HepG2 (cell line): ENCODE measurements around the gene NUDCD2. TPM values are rescaled to one million over a fixed set of nuclear protein-coding genes. Genes with fewer than 3 reads are reported as not detected.

Experiments used
- ARNTL ChIP-seq: sonication (generic); formaldehyde crosslinking; IDR thresholded peaks from 2 replicates; pipeline ENCODE4 v1.4.0; 2020; ENCODE audit warnings: mild to moderate bottlenecking, missing genetic modification reagents
- ATM ChIP-seq: fragments of 450-650 bp; IDR thresholded peaks from 2 replicates; pipeline ENCODE4 v1.7.1; 2017; ENCODE audit warnings: mild to moderate bottlenecking, borderline replicate concordance
- DNMT1 ChIP-seq: sonication (generic); formaldehyde crosslinking; IDR thresholded peaks from 2 replicates; pipeline ENCODE4 v1.5.1; 2020; ENCODE audit warnings: mild to moderate bottlenecking, missing genetic modification reagents
- DR1 ChIP-seq: sonication (generic); formaldehyde crosslinking; IDR thresholded peaks from 2 replicates; pipeline ENCODE4 v1.8.0; 2021; ENCODE audit warnings: mild to moderate bottlenecking, missing genetic modification reagents, inconsistent platforms
- ELF1 ChIP-seq: sonication (generic); formaldehyde crosslinking; IDR thresholded peaks from 2 replicates; pipeline ENCODE4 v1.4.0; 2020; ENCODE audit warnings: missing genetic modification reagents
- FIP1L1 ChIP-seq: fragments of 200-400 bp; formaldehyde crosslinking; IDR thresholded peaks from 2 replicates; pipeline ENCODE4 v1.6.1; 2018; ENCODE audit warnings: low read depth, mild to moderate bottlenecking, low read length, moderate library complexity, borderline replicate concordance; ENCODE audit not compliant: insufficient read depth
- HMGA1 ChIP-seq: sonication (generic); formaldehyde crosslinking; conservative IDR thresholded peaks from 2 replicates; pipeline ENCODE4 v1.4.0; 2020; ENCODE audit warnings: missing genetic modification reagents
- KLF12 ChIP-seq: sonication (generic); formaldehyde crosslinking; IDR thresholded peaks from 2 replicates; pipeline ENCODE4 v1.4.0; 2020; ENCODE audit warnings: missing genetic modification reagents, borderline replicate concordance
- NFIC ChIP-seq: IDR thresholded peaks from 2 replicates; pipeline ENCODE4 v1.6.1; 2012; ENCODE audit warnings: mild to moderate bottlenecking, low read length, inconsistent platforms
- NFRKB ChIP-seq: fragments of 450-650 bp; IDR thresholded peaks from 2 replicates; pipeline ENCODE4 v1.6.1; 2017
- NFYB ChIP-seq: sonication (generic); formaldehyde crosslinking; IDR thresholded peaks from 2 replicates; pipeline ENCODE4 v1.4.0; 2020; ENCODE audit warnings: missing genetic modification reagents
- PATZ1 ChIP-seq: sonication (generic); formaldehyde crosslinking; IDR thresholded peaks from 2 replicates; pipeline ENCODE4 v1.4.0; 2020; ENCODE audit warnings: missing genetic modification reagents
- REL ChIP-seq: sonication (generic); formaldehyde crosslinking; conservative IDR thresholded peaks from 2 replicates; pipeline ENCODE4 v1.8.0; 2022; ENCODE audit warnings: mild to moderate bottlenecking, missing genetic modification reagents, moderate library complexity
- RFX3 ChIP-seq: IDR thresholded peaks from 2 replicates; pipeline ENCODE4 v1.6.1; 2016; ENCODE audit warnings: missing biosample characterization, missing genetic modification reagents
- SOX5 ChIP-seq: IDR thresholded peaks from 2 replicates; pipeline ENCODE4 v1.6.1; 2016; ENCODE audit warnings: borderline replicate concordance
- YY1 ChIP-seq: IDR thresholded peaks from 2 replicates; pipeline ENCODE4 v1.6.1; 2011; ENCODE audit warnings: low read length, low read depth, moderate library complexity, mild to moderate bottlenecking; ENCODE audit not compliant: insufficient read depth, insufficient replicate concordance
- ZBTB39 ChIP-seq: sonication (generic); formaldehyde crosslinking; IDR thresholded peaks from 2 replicates; pipeline ENCODE4 v1.5.0; 2020; ENCODE audit warnings: missing genetic modification reagents
- ZNF18 ChIP-seq: sonication (generic); formaldehyde crosslinking; IDR thresholded peaks from 2 replicates; pipeline ENCODE4 v1.8.0; 2022; ENCODE audit warnings: mild to moderate bottlenecking, missing genetic modification reagents; ENCODE audit not compliant: insufficient replicate concordance
- ZNF253 ChIP-seq: sonication (generic); formaldehyde crosslinking; IDR thresholded peaks from 2 replicates; pipeline ENCODE4 v1.8.0; 2022; ENCODE audit warnings: mild to moderate bottlenecking, missing genetic modification reagents, borderline replicate concordance
- ZNF547 ChIP-seq: sonication (generic); formaldehyde crosslinking; IDR thresholded peaks from 2 replicates; pipeline ENCODE4 v1.5.1; 2020; ENCODE audit warnings: mild to moderate bottlenecking, missing genetic modification reagents
- ZNF614 ChIP-seq: IDR thresholded peaks from 2 replicates; pipeline ENCODE4 v1.6.1; 2018; ENCODE audit warnings: missing biosample characterization, missing genetic modification reagents, inconsistent platforms, borderline replicate concordance
- ZNF883 ChIP-seq: sonication (generic); formaldehyde crosslinking; IDR thresholded peaks from 2 replicates; pipeline ENCODE4 v1.5.1; 2020; ENCODE audit warnings: mild to moderate bottlenecking, missing genetic modification reagents; ENCODE audit errors: not compliant biosample characterization
- polyA plus RNA-seq, 8 experiments: library from polyadenylated mRNA; depleted of rRNA in 3 of 8; stranded (reverse) in 7 of 8; unstranded in 1 of 8; fragments of >200 nt; fragmentation: Illumina TruSeq in 4 of 8; extraction: Trizol in 4 of 8; gene quantifications; 2 replicates each; pipeline versions ENCODE4 v1.2.1 to v1.2.3, GENCODE V29; 2011 to 2016; ENCODE audit warnings: low read depth in 4 of 8, missing spikeins in 1 of 8, mixed read lengths in 1 of 8; ENCODE audit not compliant: insufficient read depth in 1 of 8
- total RNA-seq, 5 experiments: library from RNA; depleted of rRNA; stranded (reverse); fragments of >200 nt; fragmentation: Illumina TruSeq; extraction: Trizol; gene quantifications; 2 replicates each; pipeline ENCODE4 v1.2.3, GENCODE V29; 2016; ENCODE audit warnings: low read depth in 1 of 5
- TF ChIP-seq, protein P1 (sequence below): sonication (generic); formaldehyde crosslinking; IDR thresholded peaks from 2 replicates; pipeline ENCODE4 v1.4.0; 2020; ENCODE audit warnings: missing genetic modification reagents

The NUDCD2 gene
- total and polyA plus RNA-seq, 2 of the 13 experiments (the other 11 are each of a cell fraction or from before 2014, with no cell fraction given) = 14.8 to 39.2 TPM

DNA sequence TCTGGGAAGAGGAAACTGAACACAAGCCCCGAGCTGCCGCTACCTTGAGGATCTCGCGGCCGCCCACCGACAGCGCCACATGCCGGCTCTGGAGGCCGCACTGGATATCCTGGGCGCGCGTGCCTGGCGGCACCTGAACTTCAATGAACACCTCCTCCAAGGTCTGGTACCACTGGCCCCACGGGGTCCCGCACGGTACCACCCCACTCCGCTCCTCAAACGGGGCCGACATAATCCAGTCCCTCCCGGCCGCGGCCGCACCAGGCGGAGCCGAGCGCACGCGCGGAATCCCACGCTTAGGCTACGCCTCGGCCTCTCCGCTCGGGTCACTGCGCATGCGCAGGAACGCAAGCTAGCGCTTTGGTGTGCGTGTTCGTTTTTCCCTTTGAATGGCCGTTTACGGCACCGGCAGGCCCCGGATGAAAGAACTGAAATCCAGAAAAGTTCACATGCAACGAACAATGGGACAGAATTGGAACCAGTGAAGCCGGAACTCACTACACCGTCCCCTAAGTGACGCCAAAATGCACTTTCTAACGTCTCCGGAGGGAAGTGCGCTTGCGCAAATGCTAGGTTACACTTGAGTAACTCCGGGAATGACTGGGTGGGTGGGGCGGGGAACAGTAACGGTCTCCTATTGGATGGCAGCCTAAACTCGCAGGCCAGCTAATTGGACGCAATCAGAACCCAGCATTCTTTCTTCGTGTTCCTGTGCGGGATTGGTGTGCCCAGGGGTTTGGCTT lies at the start of gene NUDCD2 (continued):
- TF ChIP-seq FIP1L1 = 0 out of 2 replicates have a peak, but pooled peaks have one; percentile 91
- peak; percentile 70 for TF ChIP-seq ARNTL (CRISPR knock-in tag)
- peak; percentile 69 for TF ChIP-seq DR1 (CRISPR knock-in tag)
- TF ChIP-seq NFIC = no peak
- no peak for TF ChIP-seq HMGA1 (CRISPR knock-in tag)
- no peak for TF ChIP-seq ATM
- peak; percentile 43; the same call in 1 of the 2 replicates for TF ChIP-seq SOX5 (CRISPR knock-in tag)
- TF ChIP-seq ZNF18 = peak; percentile 85
- peak; percentile 81 for TF ChIP-seq ZNF883 (CRISPR knock-in tag)
- TF ChIP-seq, protein P1, sequence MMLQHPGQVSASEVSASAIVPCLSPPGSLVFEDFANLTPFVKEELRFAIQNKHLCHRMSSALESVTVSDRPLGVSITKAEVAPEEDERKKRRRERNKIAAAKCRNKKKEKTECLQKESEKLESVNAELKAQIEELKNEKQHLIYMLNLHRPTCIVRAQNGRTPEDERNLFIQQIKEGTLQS (CRISPR knock-in tag) = no peak
- TF ChIP-seq ZBTB39 (CRISPR knock-in tag) = no peak
- TF ChIP-seq NFRKB = no peak
- no peak for TF ChIP-seq DNMT1
- no peak for TF ChIP-seq PATZ1
- TF ChIP-seq ELF1 (CRISPR knock-in tag) = 0 out of 2 replicates have a peak, but pooled peaks have one; percentile 32
- no peak for TF ChIP-seq YY1
- peak; percentile 82 for TF ChIP-seq NFYB (CRISPR knock-in tag)
- TF ChIP-seq ZNF253 (CRISPR knock-in tag) = 0 out of 2 replicates have a peak, but pooled peaks have one; percentile 66
- TF ChIP-seq ZNF614 = peak; percentile 58; the same call in 1 of the 2 replicates
- TF ChIP-seq KLF12 (CRISPR knock-in tag) = peak; percentile 77; the same call in 1 of the 2 replicates
- no peak for TF ChIP-seq REL (CRISPR knock-in tag)
- 0 out of 2 replicates have a peak, but pooled peaks have one; percentile 5 for TF ChIP-seq RFX3 (CRISPR knock-in tag)
- no peak; the same call in 1 of the 2 replicates for TF ChIP-seq ZNF547 (CRISPR knock-in tag)
